SK-N-MC (cell line): ENCODE data around the gene POMT2.

ENCODE experiments used
- EZH2 ChIP-seq: fragments of 200-600 bp; sonication (generic); IDR thresholded peaks from one replicate; pipeline ENCODE4 v1.6.1; 2017; ENCODE audit warnings: antibody characterized with exemption
- POLR2AphosphoS5 ChIP-seq: IDR thresholded peaks from 2 replicates; pipeline ENCODE4 v1.6.1; 2012; ENCODE audit warnings: mild to moderate bottlenecking, low read depth, low read length, borderline replicate concordance

DNA sequence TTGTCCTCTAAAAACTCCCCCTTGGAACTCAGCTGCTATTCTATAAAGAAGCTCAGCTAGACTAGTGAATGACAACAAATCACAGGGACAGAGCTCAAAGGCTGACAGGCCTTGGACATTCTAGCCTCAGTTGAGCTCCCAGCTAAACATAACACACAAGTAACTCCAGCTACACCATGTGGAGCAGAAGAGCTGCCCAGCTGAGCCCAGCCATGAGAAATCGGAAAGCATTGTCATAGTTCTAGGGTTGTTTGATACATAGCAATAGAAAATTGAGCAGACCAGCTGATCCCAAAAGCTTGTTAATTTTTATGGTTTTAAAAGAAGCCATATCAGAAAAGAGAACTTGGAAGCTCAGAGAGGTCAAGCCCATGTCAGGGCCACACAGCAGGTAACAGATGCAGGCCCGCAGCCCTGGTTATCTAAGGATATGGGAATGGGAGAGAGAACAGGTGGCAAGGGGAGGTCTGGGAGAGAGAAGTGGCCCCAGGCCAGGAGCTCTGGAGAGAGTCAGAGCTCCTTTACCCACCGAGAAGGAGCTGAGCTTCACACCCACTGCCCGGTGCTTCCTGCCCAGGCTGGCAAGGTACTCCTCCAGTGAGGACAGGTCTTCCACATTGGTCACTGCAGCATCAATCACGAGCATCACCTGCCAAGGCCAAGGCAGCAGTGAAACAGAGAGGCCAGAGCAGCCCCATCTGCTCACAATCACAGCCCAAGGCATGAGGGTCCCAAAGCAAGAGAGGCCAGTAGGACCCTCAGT lies 52.6 kb downstream of the POMT2 start:
- TF ChIP-seq EZH2: no peak
- TF ChIP-seq POLR2AphosphoS5: no peak
